ENCODE data around the gene DDAH1. TPM values are rescaled to one million over a fixed set of nuclear protein-coding genes. Genes with fewer than 3 reads are reported as not detected.
"Not testable (repeated sequence)": the region's sequence is repeated elsewhere in the genome, so short reads cannot be mapped to it uniquely, and the experiment has no call there.

DDAH1 gene
- total RNA-seq, 1 donor from 2014 or later: 50.9 TPM

DNA sequence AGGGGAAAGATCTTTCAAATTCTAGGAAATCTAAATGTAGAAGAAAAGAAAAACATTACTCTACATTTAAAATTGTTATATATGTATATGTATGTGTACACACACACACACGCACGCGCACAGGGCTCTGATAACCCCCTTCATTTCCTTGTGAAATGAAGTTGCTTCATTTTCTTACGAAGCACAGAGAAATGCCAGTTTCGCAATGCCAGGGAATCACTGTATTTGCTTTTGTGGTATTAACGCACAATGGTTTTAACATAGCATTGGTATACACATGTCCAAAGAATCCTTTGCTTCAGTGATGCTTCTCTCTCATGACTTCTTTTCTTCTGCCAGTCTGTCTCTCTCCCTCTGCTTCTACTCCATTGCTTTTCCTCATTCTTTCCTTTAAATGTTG is 8.4 kb upstream of the DDAH1 start:
- H3K4me3 ChIP-seq (ENCODE audit: low read depth, low read length): no peak overlapping the region
- TF ChIP-seq, protein P1, sequence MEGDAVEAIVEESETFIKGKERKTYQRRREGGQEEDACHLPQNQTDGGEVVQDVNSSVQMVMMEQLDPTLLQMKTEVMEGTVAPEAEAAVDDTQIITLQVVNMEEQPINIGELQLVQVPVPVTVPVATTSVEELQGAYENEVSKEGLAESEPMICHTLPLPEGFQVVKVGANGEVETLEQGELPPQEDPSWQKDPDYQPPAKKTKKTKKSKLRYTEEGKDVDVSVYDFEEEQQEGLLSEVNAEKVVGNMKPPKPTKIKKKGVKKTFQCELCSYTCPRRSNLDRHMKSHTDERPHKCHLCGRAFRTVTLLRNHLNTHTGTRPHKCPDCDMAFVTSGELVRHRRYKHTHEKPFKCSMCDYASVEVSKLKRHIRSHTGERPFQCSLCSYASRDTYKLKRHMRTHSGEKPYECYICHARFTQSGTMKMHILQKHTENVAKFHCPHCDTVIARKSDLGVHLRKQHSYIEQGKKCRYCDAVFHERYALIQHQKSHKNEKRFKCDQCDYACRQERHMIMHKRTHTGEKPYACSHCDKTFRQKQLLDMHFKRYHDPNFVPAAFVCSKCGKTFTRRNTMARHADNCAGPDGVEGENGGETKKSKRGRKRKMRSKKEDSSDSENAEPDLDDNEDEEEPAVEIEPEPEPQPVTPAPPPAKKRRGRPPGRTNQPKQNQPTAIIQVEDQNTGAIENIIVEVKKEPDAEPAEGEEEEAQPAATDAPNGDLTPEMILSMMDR (conservative IDR thresholded peaks at IDR 0.05; ENCODE audit: low read depth, low read length): no peak
- no peak for DNase-seq (ENCODE audit: low read depth)

DNA sequence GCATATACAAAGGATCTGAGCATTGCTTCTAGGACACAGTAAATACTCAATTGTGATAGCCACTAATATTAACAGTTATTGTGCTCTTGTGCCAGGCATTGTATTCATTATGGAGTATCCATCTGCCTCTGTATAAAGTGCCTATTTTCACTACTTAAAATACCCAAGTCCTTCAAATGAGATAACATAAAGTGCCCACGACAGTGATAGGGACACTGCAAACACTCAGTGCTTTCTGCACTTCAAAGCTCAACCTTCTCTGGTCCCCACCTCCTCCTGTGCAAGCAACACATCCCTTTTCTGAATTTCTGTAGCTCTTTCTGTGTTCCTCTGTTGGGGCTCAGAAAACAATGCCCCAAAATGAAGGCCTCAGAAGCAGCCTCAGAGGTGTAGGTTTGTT is 6.6 kb upstream of the DDAH1 start:
- TF ChIP-seq, protein P1 (conservative IDR thresholded peaks at IDR 0.05; ENCODE audit: low read depth, low read length): no peak
- DNase-seq (ENCODE audit: low read depth): no peak

DNA sequence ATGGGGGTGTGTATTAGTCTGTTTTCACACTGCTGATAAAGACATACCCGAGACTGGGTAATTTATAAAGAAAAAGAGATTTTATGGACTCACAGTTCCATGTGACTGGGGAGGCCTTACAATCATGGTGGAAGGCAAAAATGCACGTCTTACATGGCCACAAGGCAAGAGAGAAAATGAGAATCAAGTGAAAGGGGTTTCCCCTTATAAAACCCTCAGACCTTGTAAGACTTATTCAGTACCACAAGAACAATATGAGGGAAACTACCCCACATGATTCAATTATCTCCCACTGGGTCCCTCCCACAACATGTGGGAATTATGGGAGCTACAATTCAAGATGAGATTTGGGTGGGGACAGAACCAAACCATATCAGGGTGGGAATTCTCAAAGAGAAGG is 5.2 kb upstream of the DDAH1 start:
- not testable (repeated sequence) for DNase-seq (ENCODE audit: low read depth); H3K4me3 ChIP-seq (ENCODE audit: low read depth, low read length)

More for the DNA sequence above, 6.6 kb upstream of the DDAH1 start:
- no peak overlapping the region for H3K4me3 ChIP-seq (ENCODE audit: low read depth, low read length)

DNA sequence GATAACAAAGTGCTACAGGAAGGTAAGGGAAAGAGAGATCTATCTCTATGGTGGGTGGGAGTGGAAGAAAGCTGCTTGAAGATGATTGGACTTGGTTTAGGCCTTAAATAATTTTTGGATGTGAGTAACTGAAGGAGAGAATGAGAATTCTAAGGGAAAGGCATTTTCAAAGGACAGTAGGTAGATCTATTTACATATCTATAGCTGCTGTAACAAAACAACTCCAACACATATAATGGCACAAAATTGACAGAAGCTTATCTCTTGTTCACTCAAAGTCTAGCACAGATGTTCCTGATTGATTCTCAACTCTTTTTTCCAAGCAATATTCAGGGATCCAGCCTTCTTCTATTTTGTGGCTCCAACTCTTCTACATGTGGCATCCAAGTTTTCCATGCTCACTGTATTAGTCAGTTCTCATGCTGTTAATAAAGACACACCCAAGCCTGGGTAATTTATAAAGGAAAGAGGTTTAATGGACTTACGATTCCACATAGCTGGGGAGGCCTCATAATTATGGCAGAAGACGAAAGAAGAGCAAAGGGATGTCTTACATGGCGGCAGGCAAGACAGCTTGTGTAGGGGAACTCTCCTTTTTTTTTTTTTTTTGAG is 3.1 kb upstream of the DDAH1 start:
- H3K4me3 ChIP-seq (ENCODE audit: low read depth, low read length): no peak overlapping the region
- TF ChIP-seq, protein P1 (conservative IDR thresholded peaks at IDR 0.05; ENCODE audit: low read depth, low read length): no peak
- DNase-seq (ENCODE audit: low read depth): no peak

DNA sequence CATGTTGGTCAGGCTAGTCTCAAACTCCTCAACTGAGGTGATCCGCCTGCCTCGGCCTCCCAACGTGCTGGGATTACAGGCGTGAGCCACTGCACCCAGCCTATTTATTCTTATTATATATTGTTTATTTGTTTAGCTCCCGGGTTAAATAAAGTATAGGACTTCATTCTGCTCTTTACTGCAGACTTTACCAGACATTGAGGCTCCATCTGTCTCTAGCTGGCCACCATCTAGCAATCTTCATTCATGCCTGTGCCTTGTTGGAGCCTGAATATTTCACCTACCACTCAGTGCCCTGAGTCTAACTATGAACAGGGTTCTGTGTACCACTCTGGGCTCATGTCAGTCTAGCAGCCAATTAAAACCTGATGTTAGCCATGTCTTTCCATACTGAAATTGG is 2.1 kb upstream of the DDAH1 start:
- no peak overlapping the region for H3K4me3 ChIP-seq (ENCODE audit: low read depth, low read length)
- DNase-seq (ENCODE audit: low read depth): no peak
- TF ChIP-seq, protein P1 (conservative IDR thresholded peaks at IDR 0.05; ENCODE audit: low read depth, low read length): no peak

DNA sequence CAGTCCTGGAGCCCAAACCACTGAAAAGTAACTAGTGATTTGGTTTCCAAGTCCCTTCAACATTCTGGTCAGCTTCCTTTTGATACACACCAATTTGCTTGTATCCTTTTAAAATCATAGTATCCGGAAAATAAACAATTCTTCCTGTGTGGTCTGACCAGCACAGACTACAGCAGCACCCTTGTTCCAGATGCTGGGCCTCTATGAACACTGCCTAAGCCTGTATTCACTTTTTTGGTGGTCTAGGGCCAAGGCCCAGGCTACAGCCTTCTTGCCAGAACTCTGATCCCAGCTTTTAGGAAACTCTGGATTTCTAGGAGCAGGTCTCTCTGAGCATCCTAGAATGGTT is 801 bp upstream of the DDAH1 start:
- TF ChIP-seq, protein P1 (conservative IDR thresholded peaks at IDR 0.05; ENCODE audit: low read depth, low read length): no peak
- DNase-seq (ENCODE audit: low read depth): no peak
- H3K4me3 ChIP-seq (ENCODE audit: low read depth, low read length): peak overlapping the region; percentile 82

DNA sequence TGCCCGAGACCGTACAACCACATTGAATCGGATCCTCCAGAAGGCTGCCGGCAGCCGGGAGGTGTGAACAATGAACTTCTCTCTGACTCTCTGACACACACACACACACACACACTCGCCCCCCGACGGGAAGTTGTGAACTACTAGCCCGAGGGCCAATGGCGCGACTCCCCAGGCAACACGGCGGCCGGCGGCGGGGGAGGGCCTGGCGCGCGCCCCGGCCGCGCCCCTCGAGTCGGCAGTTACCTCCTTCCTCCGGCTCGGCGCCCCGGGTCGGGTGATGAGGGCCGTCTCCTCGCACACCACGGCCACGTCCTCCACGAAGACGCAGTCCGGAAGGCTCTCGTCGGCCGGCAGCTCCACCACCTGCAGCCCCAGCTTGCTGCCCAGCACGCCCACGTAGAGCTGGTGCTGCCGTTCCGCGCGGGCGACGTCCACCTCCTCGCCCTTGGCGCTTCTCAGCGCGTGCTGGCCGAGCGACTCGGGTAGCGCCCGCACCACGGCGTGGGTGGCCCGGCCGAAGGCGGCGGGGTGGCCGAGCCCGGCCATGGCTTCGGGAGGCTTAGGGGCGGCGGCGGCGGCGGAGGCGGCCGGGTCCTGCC is 361 bp downstream of the DDAH1 start:
- TF ChIP-seq, protein P1 (conservative IDR thresholded peaks at IDR 0.05; ENCODE audit: low read depth, low read length): no peak
- peak overlapping the region; percentile 82 for H3K4me3 ChIP-seq (ENCODE audit: low read depth, low read length)
- no peak for DNase-seq (ENCODE audit: low read depth)
